Psoas muscle (tissue), 8 donors: Measurements from ENCODE around the gene FOXP1. TPM values are rescaled to one million over a fixed set of nuclear protein-coding genes. Genes with fewer than 3 reads are reported as not detected.

Experiments
- ATAC-seq, 4 donors: fragments of 200-7000 bp; cut with Tn5 transposase; one replicate each; pipeline ENCODE4 v1.9.1; 2020; ENCODE audit warnings: moderate library complexity in 3 of 4, mild to moderate bottlenecking in 2 of 4
- DNase-seq, 2 donors: peaks; one replicate each; pipeline ENCODE4 v3.0.0-alpha.2; 2020
- H3K27ac ChIP-seq: fragments of 200-600 bp; one replicate; pipeline ENCODE4 v1.8.0; 2022
- H3K27me3 ChIP-seq, 3 donors: fragments of 200-600 bp in 1 of 3; one replicate each; pipeline versions ENCODE4 v1.6.1 to v1.8.0; 2013 to 2022; ENCODE audit warnings: low read length in 2 of 3, mild to moderate bottlenecking in 2 of 3, moderate library complexity in 1 of 3; ENCODE audit not compliant: insufficient read depth in 3 of 3
- H3K36me3 ChIP-seq, 2 donors: fragments of 200-600 bp in 1 of 2; one replicate each; pipeline versions ENCODE4 v1.6.1 to v1.8.0; 2013 to 2022; ENCODE audit warnings: low read depth in 1 of 2, mild to moderate bottlenecking in 1 of 2, moderate library complexity in 1 of 2; ENCODE audit not compliant: insufficient read depth in 1 of 2
- H3K4me1 ChIP-seq: fragments of 200-600 bp; one replicate; pipeline ENCODE4 v1.8.0; 2022
- H3K4me3 ChIP-seq: fragments of 200-600 bp; one replicate; pipeline ENCODE4 v1.8.0; 2022; ENCODE audit warnings: mild to moderate bottlenecking
- H3K9me3 ChIP-seq: fragments of 200-600 bp; one replicate; pipeline ENCODE4 v1.8.0; 2022
- WGBS, 3 donors: extraction: QIAGEN DNeasy Blood & Tissue Kit; methylation state at CpG; one replicate each; pipeline versions ENCODE4 v1.1.6 to v1.1.7; 2013; 5-methylcytosine and 5-hydroxymethylcytosine counted together
- intact Hi-C, 2 donors: fragments of 100-400 bp; cut with DNase I; formaldehyde crosslinking; loops; one replicate each; pipeline versions ENCODE4 v1.11.0 to v1.14.2; 2022
- polyA plus RNA-seq, 3 donors: library from polyadenylated mRNA; stranded (reverse); fragments of 200-250 nt; gene quantifications; one replicate each; pipeline ENCODE4 v1.2.3, GENCODE V29; 2013
- total RNA-seq, 4 donors: library from RNA; stranded (reverse); fragmentation: NEBNext Ultra II Directional in 2 of 4; extraction: Animal tissue kit (Norgen Biotek cat#: 25700) in 2 of 4; gene quantifications; one replicate each; pipeline versions ENCODE4 v1.2.1 to v1.2.4, GENCODE V29; 2021 to 2023
- TF ChIP-seq, protein P1 (sequence below): fragments of 200-600 bp; IDR thresholded peaks from one replicate; pipeline ENCODE4 v1.8.0; 2022; ENCODE audit warnings: antibody characterized with exemption
- donor health status: healthy with polysubstance abuse.
- donor health status: DM: no; HTN: no; CAD: no; lungs with moderate emphysema.
- donor health status: Bipolar disorder and iron deficiency.
- donor health status: healthy.
- donor health status: DM: yes; HTN: yes; CAD: no.
- donor health status: DM: no; HTN: no; CAD: no.
- donor health status: DM: no; HTN: no; CAD: no.
- donor health status: DM: yes; HTN: yes; CAD: no.

The FOXP1 gene
- total and polyA plus RNA-seq, 7 donors: 2.6 to 26.4 (median 15.4) TPM

DNA sequence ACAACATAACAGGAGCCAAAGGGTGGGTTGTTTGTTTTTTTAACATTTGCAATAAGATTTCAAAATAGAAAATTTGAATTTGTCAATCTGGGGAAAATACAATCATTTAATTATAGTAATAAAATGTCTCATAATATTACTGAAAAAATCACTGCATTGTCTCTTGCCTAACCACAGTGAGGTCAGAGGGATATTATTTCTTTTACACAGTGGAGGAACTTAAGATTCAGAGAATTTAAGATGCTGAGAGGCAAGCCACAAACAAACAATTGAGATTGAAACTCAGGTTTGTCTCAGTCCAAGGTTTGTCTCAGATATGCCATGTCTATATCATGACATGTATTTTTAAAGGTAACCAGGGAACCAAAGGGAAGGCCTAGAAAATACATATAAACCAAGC lies 428.7 kb downstream of the FOXP1 start:
- Histone ChIP-seq H3K4me3 (no peak overlapping the region), H3K9me3 (no peaks in the 10 kb centered on the region), H3K36me3 (no peaks in the 10 kb centered on the region), H3K27me3 (no peaks in the 10 kb centered on the region), H3K4me1 (peaks cover 4% of the 10 kb centered on the region), H3K27ac (no peak overlapping the region)
- intact Hi-C loops: no loop called here
- ATAC-seq (no peak), DNase-seq (no peak)
- TF ChIP-seq, protein P1, sequence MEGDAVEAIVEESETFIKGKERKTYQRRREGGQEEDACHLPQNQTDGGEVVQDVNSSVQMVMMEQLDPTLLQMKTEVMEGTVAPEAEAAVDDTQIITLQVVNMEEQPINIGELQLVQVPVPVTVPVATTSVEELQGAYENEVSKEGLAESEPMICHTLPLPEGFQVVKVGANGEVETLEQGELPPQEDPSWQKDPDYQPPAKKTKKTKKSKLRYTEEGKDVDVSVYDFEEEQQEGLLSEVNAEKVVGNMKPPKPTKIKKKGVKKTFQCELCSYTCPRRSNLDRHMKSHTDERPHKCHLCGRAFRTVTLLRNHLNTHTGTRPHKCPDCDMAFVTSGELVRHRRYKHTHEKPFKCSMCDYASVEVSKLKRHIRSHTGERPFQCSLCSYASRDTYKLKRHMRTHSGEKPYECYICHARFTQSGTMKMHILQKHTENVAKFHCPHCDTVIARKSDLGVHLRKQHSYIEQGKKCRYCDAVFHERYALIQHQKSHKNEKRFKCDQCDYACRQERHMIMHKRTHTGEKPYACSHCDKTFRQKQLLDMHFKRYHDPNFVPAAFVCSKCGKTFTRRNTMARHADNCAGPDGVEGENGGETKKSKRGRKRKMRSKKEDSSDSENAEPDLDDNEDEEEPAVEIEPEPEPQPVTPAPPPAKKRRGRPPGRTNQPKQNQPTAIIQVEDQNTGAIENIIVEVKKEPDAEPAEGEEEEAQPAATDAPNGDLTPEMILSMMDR: no peak

DNA sequence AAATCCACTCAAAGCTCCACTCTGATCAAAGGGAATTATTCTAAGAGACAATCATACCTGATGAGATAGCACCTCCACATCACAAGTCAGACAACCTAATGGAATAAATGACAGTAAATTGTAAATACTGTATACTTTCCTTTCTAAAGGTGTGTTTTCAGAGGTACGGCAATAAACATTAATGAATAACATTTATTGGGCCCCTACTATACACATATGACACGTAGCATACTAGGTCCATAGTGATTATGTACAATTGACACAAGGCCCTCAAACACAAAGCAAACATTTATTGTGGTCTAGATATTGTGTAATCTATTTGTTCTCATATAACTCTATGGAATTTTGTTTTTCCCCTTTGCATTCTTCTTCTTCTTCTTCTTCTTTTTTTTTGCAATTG lies 429.8 kb downstream of the FOXP1 start:
- DNase-seq (no peak), ATAC-seq (no peak)
- Histone ChIP-seq H3K27me3 (no peaks in the 10 kb centered on the region), H3K36me3 (no peaks in the 10 kb centered on the region), H3K4me3 (no peak overlapping the region), H3K4me1 (peaks cover 4% of the 10 kb centered on the region), H3K9me3 (no peaks in the 10 kb centered on the region), H3K27ac (no peak overlapping the region)
- TF ChIP-seq, protein P1: no peak
- 97 to 99% (median 99%) methylated on average over 2 of the region's 2 CpGs for WGBS, 3 donors
- intact Hi-C loops: no loop called here

DNA sequence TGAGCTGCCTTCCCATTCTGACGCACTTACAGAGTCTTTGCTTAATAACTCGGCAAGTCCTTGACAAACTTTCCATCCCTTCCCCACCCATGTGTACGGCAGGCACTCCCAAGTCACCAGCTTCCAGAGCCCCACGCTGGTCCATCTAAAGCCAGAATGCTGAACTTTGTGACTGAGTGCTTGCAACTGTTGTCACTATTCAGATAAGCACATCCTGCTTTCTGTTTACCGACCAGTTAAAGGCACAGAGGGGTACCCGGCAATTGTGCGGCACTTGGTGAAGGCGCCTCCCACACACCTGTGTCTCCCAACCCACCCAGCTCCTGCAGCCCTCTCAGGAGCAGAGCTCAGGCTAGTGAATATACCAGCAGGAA lies 430.6 kb downstream of the FOXP1 start:
- no peak for ATAC-seq
- Histone ChIP-seq H3K27me3 (no peaks in the 10 kb centered on the region), H3K4me1 (peaks cover 4% of the 10 kb centered on the region), H3K9me3 (no peaks in the 10 kb centered on the region), H3K4me3 (no peak overlapping the region), H3K27ac (no peak overlapping the region), H3K36me3 (no peaks in the 10 kb centered on the region)
- WGBS, 3 donors: 81 to 88% (median 82%) methylated on average over 8 of the region's 8 CpGs
- no peak for DNase-seq
- TF ChIP-seq, protein P1: no peak
- intact Hi-C loops: no loop called here

DNA sequence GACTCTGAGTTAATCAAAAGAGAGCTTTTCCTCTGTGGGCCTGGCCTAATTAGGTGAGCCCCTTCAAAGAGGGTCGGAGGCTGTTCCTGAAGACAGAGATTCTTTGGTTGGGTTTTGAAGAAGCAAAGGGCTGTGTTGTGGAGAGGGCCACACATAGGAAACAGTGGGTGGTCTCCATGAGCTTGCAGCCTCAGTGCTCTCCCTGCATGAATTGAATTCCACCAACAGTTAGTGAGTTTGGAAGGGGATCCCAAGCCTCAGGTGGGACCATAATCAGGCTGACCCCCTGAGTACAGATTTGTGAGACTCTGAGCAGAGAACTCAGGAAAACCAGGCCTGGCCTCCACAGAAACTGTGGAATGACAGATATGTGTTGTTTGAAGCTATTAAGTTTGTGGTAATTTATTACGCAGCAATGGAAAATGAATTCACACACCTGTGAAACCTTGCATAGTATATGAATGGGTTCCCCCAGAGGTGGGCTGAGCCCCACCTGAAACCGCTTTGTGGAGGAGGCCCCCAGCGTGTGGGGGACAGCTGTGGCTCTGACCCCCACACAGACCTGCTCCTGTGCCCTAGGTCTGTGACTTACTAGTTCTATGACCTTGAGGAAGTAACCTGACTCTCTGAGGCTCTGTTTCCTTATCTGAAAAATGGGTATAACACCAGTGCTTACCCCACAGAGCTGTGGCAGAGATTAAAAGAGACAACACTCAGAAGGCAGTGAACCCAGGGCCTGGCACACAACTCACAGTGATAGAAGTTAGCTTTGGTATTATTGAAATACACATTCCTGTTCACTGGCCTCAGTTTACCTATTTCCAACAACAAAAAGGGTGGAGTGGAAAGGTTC lies 431.3 kb downstream of the FOXP1 start:
- Histone ChIP-seq H3K4me1 (peaks cover 4% of the 10 kb centered on the region), H3K27me3 (no peaks in the 10 kb centered on the region), H3K36me3 (no peaks in the 10 kb centered on the region), H3K9me3 (no peaks in the 10 kb centered on the region), H3K4me3 (no peak overlapping the region), H3K27ac (no peak overlapping the region)
- no peak for ATAC-seq
- WGBS, 3 donors: 73 to 94% (median 75%) methylated on average over 4 of the region's 4 CpGs
- TF ChIP-seq, protein P1: no peak
- intact Hi-C loops: no loop called here
- DNase-seq: no peak
